HG02852 (cell line): ENCODE results near the gene TMEM151A.

Source experiments
- ATAC-seq: cut with Tn5 transposase; IDR thresholded peaks from one replicate; pipeline ENCODE4 v1.9.1; 2021; ENCODE audit warnings: mild to moderate bottlenecking, moderate library complexity; ENCODE audit not compliant: unreplicated experiment

TMEM151A gene

DNA sequence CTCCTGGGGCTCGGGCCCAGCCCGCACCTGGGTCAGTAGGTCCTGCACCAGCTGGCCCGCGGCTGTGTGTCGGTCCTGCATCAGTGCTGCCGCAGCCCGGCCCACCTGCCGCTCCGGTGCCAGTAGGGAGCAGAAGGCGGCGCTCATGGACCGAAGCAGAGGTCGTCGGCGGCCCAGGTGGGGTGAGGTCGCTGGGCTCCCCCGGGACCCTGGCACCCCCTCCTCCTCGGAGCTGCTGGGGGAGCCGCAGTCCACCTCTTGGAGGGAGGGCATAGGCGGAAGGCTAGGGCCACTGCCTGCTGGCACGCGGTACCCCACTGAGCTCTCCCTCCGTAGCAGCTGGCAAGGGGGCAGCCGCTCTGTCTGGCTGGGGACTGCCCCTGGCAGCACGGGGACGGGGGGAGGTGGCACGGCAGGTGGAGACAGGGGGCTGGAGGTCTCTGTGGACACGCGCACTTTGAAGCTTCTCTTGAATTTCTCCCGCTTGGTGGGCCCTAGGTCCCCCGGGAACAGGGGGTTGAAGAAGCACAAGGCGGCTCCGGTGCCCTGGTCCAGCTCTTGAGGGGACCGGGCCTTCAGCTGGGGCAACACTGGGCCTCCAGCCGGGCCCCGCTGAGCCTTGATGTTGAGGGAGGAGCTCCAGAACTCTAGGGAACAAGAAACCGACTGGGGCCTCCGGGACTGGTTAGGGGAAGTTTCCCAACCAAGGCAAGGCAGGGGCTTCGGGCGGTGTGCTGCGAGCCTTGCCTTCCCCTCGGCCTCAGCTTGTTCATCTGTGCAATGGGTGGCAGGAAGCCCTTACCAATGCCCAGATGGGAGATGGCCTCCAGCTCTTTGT is 43.1 kb downstream of the TMEM151A start:
- no peak for ATAC-seq

DNA sequence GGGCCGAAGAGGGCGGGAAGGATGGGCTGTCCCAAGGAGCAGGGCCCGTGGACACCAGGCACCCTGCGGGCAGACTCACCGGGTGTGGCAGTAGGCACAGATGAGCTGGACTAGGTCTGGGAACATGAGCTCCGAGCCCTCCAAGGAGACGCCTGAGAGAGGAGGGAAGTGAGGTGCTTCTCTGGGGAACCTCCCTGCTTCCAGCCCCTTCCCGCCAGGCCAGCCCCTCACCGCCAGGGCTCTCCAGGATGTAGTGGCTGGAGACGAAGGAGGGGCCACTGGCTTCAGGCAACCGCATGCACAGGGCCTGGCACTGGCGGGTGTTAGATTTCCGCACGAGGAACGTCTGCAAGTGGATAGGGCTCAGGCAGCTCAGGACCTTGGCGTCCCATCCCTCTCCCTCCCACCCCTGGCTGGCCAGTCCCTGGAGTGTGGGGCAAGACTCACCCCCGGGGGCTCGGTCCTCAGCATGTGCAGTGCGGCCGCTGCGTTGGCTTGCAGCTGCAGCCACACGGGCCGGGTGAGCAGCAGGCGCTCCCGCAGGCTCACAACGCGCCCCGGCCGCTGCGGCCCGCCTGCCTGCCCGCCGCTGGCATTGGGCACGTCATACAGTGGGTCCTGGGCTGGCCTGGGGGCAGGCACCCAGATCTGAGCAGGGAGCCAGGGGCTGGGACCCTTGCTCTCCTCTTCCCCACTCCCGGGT is 44.0 kb downstream of the TMEM151A start:
- no peak for ATAC-seq

DNA sequence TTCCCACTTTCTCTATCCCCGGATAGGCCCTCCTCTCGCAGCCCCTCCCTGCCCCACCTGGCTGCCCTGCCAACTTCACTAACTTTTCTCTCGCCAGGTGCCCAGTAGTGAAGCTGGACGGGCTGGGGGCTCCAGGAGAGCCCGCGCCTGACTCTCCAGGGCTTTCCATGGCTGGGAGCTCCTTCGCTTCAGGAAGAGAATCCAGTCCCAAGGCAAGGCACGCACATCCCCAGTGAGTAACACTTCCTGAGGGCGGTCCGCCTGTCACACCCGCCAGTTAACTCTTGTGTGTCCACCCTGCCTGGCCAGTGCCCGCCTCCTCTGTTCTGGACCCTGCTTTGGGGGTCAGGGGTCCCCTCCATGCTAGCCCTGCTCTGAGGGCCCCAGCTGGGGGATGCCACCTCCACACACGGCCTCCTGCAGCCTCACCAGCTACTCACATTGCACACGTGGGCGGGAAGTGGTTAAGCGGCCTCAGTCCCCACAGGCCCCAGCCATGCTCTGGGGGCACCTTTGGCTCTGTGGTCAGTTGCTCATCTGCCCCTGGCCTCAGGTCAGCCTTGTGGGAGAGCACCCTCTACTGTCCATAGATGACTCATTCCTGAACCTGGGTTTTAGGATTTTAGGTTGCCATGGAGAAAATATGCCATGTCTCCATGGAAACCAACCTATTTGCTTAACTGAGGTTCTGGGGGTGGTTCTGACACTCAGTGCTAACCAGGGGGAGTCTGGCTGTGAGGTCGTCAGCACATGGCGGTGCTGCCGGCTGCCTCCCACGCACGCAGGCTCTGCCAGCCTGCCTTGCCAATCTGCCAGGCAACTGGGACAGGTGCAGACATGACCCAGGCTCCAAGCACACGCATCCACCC is 44.8 kb downstream of the TMEM151A start, which contains the start of gene RIN1:
Gene RIN1, minus strand, starts transcription at position 201 of the 869 bp plus-strand sequence. Its CDS starts 32 bp downstream, at position 169.
- ATAC-seq: peak; percentile 51

DNA sequence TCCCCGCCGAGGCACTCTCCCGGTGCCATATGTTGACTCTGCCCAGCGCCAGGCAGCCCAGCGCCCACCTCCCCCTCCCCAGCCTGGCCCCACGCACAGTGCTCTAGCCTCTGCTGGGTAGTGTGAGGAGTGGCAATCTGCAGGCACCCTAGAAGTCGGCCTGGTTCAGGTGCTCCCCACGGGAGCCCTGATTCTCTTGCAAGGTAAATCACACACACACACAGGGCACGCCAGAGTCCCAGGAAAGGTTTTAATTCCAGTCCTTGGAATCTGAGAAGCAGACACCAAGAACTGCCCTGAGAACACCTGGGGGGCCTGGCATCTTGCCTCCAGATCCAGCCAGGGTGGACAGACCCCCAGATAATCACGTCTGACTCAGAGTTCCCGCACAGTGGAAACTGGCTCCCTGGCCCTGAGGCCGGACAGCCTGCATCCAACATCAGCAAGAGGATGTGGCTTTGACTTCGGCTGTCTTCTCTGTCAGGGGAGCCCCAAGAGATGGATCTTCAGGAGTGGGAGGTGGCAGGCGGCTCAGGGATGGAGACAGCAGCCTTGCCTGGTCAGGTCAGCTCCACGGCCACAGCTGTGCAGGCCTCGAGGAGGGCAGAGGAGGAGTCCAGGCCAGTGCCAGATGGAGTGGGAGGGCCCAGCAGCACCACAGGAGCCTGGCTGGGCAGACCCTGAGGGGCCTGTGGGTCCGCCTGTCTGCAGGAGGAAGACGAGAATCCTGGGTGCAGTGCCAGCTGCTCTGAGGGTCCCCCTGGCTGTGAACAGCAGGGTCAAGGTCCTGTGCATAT is 45.6 kb downstream of the TMEM151A start:
- no peak for ATAC-seq

DNA sequence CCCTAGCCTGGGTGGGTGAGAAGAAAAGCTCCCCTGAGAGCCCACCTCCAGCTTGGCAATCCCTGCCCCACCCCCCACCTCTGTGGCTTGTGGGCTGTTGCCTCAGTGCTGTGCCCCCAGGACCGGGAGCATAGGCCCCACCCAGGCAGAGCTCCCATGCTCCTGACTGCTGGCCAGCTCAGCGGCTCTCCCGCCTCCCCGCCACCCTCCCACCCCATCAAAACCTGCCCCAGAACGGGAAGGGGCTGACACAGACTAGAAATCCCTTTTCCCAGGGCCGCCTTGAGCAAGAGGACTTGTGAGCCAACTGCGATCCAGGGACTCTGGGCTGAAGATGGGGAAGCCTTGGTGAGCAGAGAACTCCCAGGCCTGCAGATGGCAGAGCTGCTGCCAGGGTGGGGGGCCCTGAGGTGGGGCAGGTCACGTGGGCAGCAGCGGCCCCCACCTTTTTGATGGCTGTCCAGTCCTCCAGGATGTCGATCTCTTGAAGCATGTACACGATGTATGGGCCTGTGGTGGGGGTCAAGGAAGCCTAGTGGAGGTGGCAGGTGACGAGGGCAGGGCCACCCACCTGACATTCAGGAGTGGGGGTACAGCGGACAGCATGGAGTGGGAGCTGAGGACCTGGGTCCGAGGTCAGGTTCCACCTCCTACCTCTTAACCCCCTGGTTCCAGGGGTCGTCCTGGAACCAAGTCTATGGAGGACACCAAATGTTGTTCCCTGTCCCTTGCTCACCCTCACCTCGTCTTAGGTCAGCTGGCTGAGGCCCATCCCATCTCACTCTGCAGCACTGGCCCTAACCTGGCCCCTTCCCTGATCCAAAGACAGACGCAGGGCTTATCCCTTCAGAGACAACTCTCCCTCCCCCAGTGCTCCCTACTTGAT is 46.8 kb downstream of the TMEM151A start:
- ATAC-seq: no peak

DNA sequence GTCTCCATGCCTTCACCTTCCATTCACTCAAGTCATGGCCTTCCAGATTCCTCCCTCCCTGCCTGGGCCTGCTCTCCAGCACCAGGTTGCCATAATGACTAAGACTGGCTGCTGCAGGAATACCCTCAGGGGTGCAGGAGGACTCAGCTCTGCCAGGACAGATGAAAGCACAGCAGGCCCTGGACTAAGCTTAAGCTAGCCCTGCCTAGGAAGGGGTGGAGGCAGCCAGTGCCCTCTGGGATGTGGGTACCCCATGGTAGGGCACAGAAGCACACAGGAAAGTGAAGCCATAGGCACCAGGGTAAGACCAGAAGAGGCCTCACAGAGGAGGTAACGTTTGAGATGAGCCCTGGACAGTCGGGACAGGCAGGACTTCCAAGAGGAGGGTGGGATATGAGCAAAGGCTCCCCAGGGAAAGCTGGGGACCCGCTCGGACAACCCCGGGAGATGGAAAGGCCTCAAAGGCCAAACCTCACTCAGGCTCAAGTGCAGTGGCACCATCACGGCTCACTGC is 47.5 kb downstream of the TMEM151A start:
- ATAC-seq: no peak

DNA sequence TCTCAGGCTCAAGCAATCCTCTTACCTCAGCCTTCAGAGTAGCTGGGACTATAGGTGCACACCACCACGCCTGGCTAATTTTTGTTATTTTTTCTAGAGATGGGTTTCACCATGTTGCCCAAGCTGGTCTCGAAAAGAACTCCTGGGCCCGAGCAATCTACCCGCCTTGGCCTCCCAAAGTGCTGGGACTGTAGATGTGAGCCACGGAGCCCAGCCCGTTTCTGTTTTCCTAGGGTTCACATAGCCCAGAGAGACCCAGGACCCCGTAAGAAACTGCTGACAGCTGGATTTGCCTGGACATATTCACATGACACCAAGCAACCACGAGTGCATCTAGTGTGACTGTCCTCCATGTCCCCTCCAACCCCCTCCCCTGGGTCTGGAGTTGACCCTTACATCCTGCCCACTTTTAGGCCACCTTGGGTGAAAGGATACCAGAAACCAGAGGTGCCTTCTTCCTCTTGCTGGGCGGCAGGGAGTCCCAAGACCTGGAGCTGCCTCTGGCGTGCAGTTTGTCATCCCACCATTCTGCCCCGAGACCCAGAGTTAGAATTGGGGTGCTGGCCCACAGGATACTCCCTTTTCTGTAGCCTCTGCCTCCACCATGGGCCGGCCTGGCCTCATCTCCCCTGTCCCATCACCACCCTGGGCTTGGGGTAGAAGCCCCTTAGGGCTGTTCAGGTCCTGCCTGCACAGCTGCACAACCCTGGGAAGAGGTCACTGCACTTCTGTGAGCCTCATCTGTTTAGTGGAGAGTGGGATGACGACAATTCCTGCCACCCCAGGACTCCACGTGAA is 48.2 kb downstream of the TMEM151A start:
- ATAC-seq: no peak

DNA sequence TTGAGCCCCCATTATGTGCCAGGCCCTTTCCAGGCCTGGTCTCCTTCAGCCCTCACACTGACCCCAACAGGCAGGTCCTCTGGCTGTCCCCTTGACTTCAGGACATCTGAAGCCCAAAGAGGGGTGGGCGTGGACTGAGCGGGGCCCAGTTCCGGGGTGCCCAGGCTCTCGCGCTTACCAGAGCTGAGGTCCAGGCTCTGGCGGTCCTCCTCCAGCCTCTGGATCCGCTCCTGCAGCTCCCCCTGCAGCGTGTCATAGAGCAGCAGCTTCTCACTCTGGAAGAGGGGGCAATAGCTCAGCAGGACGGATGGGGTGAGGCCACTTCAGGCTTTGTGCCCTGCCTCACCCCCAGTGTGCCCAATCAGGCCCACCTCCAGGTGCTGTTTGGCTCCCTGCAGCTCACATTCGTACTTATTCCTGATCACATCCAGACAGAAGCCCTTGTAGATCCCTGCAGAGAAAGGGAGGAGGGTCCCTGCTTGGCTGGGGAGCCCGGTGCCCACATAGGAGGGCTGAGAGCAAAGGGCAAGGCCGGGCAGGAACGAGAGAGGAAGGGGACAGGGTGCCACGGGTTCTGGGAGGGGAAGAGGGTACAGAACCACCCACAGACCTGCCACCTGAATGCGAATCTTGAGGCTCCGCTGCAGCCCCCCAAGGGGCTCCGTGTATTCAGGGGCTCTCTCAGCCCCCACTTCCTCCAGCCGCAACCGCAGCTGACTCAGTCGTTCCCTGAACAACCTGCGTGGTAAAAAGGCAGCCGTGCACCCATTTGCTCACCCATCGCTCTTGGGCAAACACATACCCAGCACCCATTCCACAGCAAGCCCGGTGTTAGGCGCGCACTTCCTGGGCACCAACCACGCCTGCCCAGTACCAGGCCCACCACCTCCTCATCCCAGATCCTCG is 49.2 kb downstream of the TMEM151A start:
- ATAC-seq: no peak

DNA sequence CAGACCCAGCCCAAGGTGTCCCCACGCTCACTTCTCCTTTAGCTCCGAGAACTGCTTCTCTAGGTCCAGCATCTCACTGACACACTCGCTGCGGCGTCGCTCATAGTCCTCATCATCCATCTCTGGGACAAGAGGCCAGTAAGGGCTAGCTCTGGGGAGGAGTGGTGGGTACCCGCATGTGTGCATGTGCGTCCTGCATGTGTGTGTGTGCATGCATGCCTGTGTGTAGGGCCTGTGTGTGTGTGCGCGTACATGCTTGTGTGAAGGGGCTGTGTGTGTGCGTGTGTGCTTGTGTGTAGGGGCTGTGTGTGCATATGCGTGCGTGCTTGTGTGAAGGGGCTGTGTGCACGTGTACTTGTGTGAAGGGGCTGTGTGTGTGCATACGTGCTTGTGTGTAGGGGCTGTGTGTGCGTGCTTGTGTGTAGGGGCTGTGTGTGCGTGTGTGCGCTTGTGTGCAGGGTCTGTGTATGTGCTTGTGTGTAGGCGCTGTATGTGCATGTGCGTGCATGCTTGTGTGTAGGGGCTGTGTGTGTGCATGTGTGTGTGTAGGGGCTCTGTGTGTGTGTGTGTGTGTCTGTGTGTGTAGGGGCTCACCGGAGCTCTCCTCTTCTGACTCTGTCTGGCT is 49.9 kb downstream of the TMEM151A start:
- ATAC-seq: no peak

DNA sequence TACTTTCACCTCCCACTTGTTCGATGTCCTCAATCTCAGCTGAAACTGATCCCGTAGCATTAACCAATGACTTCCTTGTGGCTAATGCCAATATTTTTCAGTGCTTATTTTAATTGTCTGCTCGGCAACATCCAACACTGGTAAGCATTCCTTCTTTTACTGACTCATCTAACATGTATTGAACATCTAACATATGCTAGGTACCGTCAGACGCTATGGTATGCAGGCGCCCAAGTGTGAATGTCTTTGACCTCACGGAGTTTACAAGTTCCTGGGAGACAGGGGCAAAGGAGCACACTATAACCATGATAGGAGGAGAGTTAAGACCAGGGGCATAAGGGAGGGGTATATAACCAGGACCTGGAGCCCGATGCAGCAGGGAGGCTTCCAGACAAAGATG is 51.5 kb downstream of the TMEM151A start:
- no peak for ATAC-seq

DNA sequence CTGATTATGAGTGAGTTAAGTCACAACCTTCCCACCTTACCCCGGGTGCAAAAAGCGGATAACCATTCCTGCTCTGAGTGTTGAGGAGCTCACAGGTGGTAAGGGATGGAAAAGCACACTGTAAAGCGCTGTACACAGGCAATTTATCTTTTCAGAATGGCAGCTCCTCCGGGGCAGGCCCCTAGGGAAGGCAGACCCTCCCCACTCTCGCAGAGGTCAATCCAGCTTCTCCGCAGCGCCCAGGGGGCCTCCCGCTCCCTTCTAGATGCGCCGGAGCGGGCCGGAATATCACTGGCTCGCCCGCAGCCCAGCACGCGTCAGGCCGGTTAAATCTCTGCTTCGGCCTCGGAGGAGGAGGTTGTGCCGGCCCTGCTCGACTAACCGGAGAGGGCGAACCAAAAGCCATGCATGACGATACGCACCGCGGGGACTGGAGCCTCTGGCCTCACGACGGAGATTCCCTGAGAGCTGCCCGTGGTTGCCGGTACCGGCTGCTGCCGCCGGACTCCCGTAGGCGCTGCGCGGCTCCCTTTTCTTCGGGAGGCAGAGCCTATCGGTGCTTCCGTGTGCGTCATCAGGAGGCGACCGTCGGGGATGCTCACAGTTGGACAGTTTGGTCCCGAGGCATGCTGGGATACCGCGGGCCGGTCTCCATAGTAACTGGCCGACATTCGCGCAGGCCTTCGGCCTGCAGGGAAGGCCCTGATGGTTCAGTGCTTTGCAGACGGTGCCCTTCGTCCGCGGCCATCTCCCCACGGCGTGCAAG is 53.0 kb downstream of the TMEM151A start, which contains the start of gene BRMS1:
Gene BRMS1, minus strand, starts transcription at position 555 of the 766 bp plus-strand sequence. CDS start 2,870 bp downstream, outside the sequence.
- peak; percentile 69 for ATAC-seq

DNA sequence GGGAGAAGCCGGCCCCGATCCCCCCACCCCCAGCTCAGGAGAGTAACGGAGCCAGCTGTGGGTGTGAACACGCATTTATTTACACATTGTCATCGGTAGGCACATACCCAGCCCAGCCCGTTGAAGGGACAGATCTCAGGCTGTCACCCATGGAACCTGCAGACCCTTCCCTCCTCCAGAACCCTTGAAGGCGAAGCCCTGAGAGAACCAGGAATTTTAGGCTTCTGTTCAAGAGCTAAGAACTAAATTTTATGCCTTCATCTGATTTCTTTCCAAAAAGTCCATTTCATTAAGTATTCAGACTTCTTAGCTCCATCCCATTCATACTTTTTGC is 53.6 kb downstream of the TMEM151A start:
- ATAC-seq: peak; percentile 5
